Globus pallidus (tissue), 1 donor: ENCODE data around the gene CALY.

Experiments
- DNase-seq: peaks from one replicate; pipeline ENCODE4 v3.0.0-alpha.2; 2015; ENCODE audit warnings: low spot score

Gene CALY

GRCh38 chr10:133310789-133311188 lies 25.9 kb downstream of the CALY start:
- DNase-seq, result no peak

DNA sequence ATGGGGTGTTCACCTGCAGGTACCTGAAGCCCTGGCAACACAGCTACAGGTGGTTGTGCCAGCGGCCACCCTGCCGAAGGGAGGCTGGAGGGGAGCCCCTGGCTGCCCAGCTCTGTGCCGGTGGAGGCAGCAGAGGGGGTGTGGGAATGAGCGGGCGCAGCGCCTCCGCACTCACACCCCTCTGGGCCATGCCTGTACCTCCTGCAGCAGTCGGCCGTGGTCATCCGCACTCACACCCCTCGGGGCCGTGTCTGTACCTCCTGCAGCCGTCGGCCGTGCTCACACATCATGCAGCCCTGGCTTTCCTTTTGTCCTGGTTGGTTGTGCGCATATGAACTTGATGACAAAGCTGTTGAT lies 26.3 kb downstream of the CALY start:
- DNase-seq, result no peak

DNA sequence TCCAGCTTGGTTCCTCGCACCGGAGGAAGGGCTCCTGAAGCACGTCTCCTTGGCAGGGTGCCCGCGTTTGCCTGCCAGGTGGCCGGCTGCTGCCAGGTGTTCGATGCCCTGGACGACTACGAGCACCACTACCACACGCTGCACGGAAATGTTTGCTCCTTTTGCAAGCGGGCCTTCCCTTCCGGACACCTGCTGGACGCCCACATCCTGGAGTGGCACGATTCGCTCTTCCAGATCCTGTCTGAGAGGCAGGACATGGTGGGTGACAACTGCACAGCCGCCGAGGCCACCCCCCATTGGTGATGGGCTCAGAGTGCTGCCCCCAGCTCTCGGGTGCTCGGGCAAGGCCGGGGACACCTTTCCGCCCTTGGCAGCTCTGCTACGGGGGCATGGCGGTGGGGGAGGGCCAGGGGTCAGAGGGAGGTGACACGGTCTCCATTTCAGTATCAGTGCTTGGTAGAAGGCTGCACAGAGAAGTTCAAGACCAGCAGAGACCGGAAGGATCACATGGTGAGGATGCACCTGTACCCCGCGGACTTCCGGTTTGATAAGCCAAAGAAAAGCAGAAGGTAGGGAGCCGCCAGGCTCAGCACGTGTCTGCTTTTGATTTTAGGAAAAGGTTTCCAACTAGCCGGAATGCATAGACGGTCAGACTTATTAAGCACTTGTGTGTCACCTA lies 26.8 kb downstream of the CALY start:
- DNase-seq, result no peak

DNA sequence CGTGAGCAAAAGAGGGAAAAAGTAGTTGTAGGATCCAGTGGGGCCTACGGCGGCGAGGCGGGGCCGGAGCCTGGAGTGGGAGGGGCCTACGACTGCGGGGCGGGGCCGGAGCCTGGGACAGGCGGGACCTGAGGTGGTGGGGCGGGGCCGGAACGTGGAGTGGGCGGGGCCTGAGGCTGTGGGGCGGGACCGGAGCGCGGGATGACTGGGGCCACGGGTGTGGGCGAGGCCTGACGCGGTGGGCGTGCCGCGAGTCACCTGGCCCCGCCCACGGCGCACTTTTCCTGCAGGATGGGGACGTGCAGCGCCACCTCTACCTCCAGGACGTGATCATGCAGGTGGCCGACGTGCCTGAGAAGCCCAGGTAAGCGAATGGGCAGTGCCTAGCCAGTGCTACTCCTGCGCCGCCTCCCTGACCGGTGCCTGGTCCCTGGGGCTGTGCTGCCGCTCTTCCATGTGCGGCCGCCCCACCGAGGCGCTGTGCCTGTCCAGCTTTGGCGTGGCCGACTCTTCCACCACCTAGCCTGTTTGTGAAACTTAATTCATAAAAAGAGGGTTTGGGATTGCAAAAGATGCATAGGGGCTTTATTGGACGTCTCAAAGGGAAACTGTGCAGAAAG lies 27.5 kb downstream of the CALY start:
- DNase-seq, result peak; percentile 86

GRCh38 chr10:133308421-133309099 lies 28.1 kb downstream of the CALY start, which contains the start of the genes TUBGCP2 and ZNF511:
Gene TUBGCP2, minus strand, starts transcription at chr10:133308872. Its CDS starts 5,931 bp downstream, at chr10:133302941.
Gene ZNF511, plus strand, starts transcription at chr10:133308914. Its CDS starts 30 bp downstream, at chr10:133308944.
- DNase-seq, result peak; percentile 83

- no peak for DNase-seq
Observed at GRCh38 chr10:133307776-133308420, 28.8 kb downstream of the CALY start.

- no peak for DNase-seq
Observed at GRCh38 chr10:133306941-133307379, 29.7 kb downstream of the CALY start.

GRCh38 chr10:133306097-133306476 lies 30.6 kb downstream of the CALY start:
- no peak for DNase-seq

DNA sequence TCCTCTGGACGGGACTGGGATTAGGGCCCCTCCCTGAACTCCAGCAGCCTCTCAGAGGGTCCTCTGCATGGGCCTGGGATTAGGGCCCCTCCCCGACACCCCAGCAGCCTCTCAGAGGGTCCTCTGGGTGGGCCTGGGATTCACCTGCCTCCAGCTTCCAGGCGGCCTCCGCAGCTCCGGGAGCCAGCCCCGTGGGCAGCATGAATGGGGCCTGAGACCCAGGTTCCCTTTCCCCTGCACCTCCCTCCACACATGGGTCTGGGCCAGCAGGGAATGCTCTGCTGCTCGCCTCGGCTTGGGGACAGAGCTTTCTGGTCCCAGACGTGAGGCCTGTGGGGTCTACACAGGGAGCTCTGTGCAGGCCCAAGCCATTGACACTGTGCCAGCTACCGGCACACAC lies 33.5 kb downstream of the CALY start:
- DNase-seq, result no peak

GRCh38 chr10:133302230-133302629 lies 34.5 kb downstream of the CALY start:
- no peak for DNase-seq

DNA sequence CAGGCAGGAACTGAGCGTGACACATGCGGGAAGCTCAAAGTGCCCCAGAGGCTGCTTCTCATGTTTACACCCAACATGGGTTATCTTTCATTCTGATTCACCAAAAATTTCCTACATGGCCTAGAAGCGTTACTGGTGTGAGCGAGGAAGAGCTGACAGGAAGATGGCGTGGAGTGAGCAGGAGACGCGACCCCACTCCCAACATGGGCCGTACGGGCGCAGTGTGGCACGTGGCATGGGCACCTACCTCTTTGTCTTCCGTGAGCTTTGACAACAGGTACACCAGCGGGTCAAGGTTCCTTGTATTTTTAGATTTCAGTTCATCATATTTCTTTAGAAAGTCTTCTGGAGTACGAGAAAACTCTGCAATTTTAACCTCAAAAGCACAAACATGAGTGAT lies 37.0 kb downstream of the CALY start:
- no peak for DNase-seq

DNA sequence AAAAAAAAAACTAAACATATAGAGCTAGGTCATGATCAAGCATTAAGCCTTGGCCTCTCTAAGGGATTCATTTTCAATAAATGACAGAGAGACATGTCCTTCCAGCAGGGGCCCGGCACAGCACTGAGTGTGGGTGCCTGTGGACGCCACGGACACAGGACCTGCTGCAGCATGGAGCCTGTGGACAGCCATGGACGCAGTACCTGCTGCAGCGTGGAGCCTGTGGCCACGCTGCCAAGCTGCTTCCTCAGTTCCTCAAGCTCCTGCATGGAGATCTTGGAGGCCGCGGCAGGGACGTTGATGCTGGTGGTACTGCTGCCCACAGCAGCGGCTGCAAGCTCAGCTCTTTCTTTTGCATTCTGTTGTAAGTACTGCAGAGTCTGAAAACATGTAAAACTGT lies 37.5 kb downstream of the CALY start:
- DNase-seq, result no peak

- no peak for DNase-seq
Observed at GRCh38 chr10:133298466-133298865, 38.2 kb downstream of the CALY start.

GRCh38 chr10:133297504-133297903 lies 39.2 kb downstream of the CALY start:
- no peak for DNase-seq

- DNase-seq, result no peak
Observed at GRCh38 chr10:133295426-133296320, 41.0 kb downstream of the CALY start.

GRCh38 chr10:133294189-133294588 lies 42.5 kb downstream of the CALY start:
- DNase-seq, result no peak

- no peak for DNase-seq
Observed at GRCh38 chr10:133293810-133294119, 42.9 kb downstream of the CALY start.

- DNase-seq, result no peak
Observed at GRCh38 chr10:133292919-133293809, 43.5 kb downstream of the CALY start.

DNA sequence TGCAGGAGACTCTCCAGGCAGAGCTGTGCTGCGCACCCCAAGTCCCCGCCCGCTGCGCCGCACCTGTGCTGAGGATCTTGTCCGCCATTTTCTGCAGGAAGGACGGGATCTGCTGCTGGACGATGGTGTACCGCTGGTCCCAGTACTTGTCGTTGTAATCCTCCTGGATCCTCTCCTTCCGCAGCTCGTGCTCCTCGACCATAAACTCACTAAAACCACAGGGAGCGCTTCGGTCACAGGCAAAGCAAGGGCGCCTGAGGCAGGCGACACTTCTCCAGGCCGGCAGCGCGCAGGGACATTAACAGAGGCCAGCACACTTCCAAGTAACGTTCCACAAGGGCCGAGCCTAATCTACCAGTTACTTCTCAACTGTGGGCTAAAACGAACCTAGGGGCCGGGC lies 46.9 kb downstream of the CALY start:
- DNase-seq, result no peak

GRCh38 chr10:133287832-133288500 lies 48.7 kb downstream of the CALY start:
- DNase-seq, result no peak
